IgD-negative memory B cell (primary cell): ENCODE data around the gene UNC119. TPM values are rescaled to one million over a fixed set of nuclear protein-coding genes. Genes with fewer than 3 reads are reported as not detected.

ENCODE experiments used
- H3K27ac Mint-ChIP-seq, 3 donors: one replicate each; pipeline ENCODE4 v1.8.0; 2020 to 2022; ENCODE audit warnings: mild to moderate bottlenecking in 3 of 3, mixed read lengths in 3 of 3, moderate library complexity in 1 of 3
- H3K27me3 Mint-ChIP-seq: one replicate; pipeline ENCODE4 v1.8.0; 2021; ENCODE audit warnings: mixed read lengths
- H3K36me3 Mint-ChIP-seq: one replicate; pipeline ENCODE4 v1.8.0; 2020; ENCODE audit warnings: mild to moderate bottlenecking, mixed read lengths
- H3K4me1 Mint-ChIP-seq, 3 donors: one replicate each; pipeline ENCODE4 v1.8.0; 2020 to 2022; ENCODE audit warnings: mixed read lengths in 3 of 3, mild to moderate bottlenecking in 1 of 3
- H3K4me3 Mint-ChIP-seq, 4 donors: one replicate each; pipeline ENCODE4 v1.8.0; 2020 to 2022; ENCODE audit warnings: mild to moderate bottlenecking in 4 of 4, mixed read lengths in 4 of 4, moderate library complexity in 3 of 4
- H3K9me3 Mint-ChIP-seq, 3 donors: one replicate each; pipeline ENCODE4 v1.8.0; 2020 to 2021; ENCODE audit warnings: mixed read lengths in 3 of 3, mild to moderate bottlenecking in 1 of 3
- polyA plus RNA-seq: library from polyadenylated mRNA; unstranded; fragments of 300-500 nt; fragmentation: Illumina TruSeq; gene quantifications from one replicate; pipeline ENCODE4 v1.2.3, GENCODE V29; 2021

The UNC119 gene
- polyA plus RNA-seq, 1 donor from 2014 or later, result 69.5 TPM

DNA sequence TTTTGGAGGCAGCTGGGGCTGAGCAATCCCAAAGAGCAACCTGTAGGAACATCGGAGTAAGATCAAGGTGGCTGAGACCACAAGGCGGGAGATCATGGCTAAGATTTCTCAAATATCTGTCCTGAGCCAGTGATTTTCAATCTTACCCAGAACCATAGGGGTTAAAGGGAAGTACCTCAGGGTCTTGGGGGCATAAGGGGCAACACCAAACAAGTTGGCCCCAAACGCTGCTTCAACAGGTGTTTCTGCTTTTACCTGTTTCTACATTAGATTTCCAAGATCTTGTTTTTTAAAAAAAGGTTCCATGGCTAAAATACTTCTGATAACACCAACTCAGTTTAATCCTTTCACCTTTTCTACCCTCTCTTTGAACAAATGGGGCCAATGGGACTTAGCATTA, 2.6 kb upstream of the UNC119 start:
- Mint-ChIP-seq H3K4me3 (peak overlapping the region in 1 of 4 donors; percentile 71), H3K9me3 (no peaks in the 10 kb centered on the region), H3K4me1 (peaks cover 18 to 24% (median 24%) of the 10 kb centered on the region in 3 donors), H3K36me3 (peaks cover 10% of the 10 kb centered on the region), H3K27ac (peak overlapping the region in 1 of 3 donors; percentile 43), H3K27me3 (no peaks in the 10 kb centered on the region)

DNA sequence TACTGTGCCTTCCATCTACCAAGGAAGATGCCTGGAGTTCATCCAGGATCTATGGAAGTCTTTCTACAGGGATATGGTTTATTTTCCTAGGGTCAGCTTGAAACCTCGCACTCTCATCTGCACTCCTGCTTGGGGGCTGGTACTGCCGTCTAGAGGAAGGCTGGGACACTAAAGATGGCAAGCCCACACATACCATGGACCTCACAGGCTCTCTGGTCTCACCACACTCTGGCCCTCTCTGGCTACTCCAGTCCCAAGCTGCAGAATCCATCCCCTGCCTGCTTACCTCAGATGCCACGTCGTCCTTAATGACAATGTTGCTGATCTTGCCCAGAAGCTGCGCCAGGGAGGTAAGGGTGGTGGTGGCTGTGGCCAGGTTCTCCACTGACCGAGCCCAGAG, 2.1 kb upstream of the UNC119 start:
- H3K27me3 Mint-ChIP-seq, result no peaks in the 10 kb centered on the region
- H3K9me3 Mint-ChIP-seq, result no peaks in the 10 kb centered on the region
- peak overlapping the region in 2 of 4 donors; percentile 60 to 71 for H3K4me3 Mint-ChIP-seq
- peak overlapping the region in 2 of 3 donors; percentile 43 to 82 for H3K27ac Mint-ChIP-seq
- peaks cover 22 to 28% (median 27%) of the 10 kb centered on the region in 3 donors for H3K4me1 Mint-ChIP-seq
- peaks cover 10% of the 10 kb centered on the region for H3K36me3 Mint-ChIP-seq

DNA sequence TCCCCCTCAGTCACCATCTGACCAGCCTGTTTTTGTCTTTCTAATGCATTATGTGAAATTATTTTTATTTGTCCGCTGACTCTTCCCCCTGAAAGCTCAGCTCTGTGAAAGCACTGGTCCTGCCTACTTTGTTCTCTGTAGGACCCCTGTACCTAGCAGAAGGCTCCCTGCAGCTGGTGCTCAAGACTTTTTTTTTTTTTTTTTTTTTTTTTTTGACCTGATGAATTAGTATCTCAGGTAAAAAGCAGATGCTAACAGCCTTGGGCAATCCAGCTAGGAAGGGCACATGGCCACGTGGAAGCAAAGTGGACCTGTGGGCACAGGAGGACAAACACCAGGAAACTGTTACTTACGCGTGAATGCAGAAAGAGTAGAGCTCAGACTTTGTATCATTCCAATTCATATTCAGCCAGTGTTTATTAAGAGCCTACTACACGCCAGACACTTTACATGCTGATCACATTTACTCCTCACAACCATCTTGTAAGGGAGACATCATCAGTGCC, 629 bp upstream of the UNC119 start:
- H3K27me3 Mint-ChIP-seq, result no peaks in the 10 kb centered on the region
- H3K27ac Mint-ChIP-seq, result peak overlapping the region; percentile 16 to 90 (median 36)
- peaks cover 7% of the 10 kb centered on the region for H3K36me3 Mint-ChIP-seq
- peaks cover 36 to 43% (median 40%) of the 10 kb centered on the region in 3 donors for H3K4me1 Mint-ChIP-seq
- peak overlapping the region; percentile 52 to 96 (median 87) for H3K4me3 Mint-ChIP-seq
- no peaks in the 10 kb centered on the region for H3K9me3 Mint-ChIP-seq

DNA sequence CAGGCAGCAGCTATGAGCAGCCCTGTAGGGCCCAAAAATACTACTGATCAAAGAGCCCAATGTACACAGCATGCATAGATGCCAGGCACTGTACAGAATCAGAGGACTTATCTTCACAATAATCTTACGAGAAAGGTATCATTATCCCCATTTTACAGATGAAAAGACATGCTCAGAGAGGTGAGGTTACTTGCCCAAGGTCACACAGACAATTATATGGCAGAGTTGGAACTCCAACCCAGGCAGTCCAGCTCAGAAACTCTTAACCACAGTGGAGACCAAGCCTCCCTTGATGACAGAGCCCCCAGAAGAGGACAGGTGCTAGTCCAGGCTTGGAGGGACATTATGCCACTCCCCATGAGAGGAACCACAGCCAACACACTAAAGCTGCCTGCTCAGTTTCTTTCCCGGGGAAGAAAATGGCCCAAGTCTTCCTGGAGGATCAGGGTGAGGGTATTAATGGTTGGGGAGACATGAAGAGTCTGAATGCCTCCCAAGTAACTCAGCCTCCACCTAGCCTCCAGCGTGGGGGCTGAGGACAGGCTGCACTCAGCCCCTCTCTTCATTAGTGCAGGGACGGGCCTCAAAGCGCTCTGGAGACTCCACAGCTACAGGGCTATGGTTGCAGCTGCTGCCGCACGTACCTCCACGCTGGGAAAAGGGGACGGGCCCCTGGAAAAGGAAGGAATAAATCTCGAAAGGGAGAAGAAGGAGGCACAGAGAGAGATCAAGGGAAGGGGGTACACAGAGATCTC, 826 bp downstream of the UNC119 start:
- Mint-ChIP-seq H3K27ac (peak overlapping the region; percentile 90 to 96 (median 90)), H3K27me3 (no peaks in the 10 kb centered on the region), H3K4me3 (peak overlapping the region; percentile 77 to 99 (median 92)), H3K4me1 (peaks cover 43 to 48% (median 45%) of the 10 kb centered on the region in 3 donors), H3K9me3 (no peaks in the 10 kb centered on the region), H3K36me3 (peaks cover 5% of the 10 kb centered on the region)

GRCh38 chr17:28550858-28551257, 1.6 kb downstream of the UNC119 start:
- H3K27me3 Mint-ChIP-seq, result no peaks in the 10 kb centered on the region
- peaks cover 2% of the 10 kb centered on the region for H3K36me3 Mint-ChIP-seq
- peaks cover 43 to 48% (median 45%) of the 10 kb centered on the region in 3 donors for H3K4me1 Mint-ChIP-seq
- peak overlapping the region; percentile 90 to 96 (median 90) for H3K27ac Mint-ChIP-seq
- no peaks in the 10 kb centered on the region for H3K9me3 Mint-ChIP-seq
- peak overlapping the region in 3 of 4 donors; percentile 77 to 99 (median 97) for H3K4me3 Mint-ChIP-seq

- Mint-ChIP-seq H3K27ac (peak overlapping the region; percentile 90 to 96 (median 90)), H3K9me3 (no peaks in the 10 kb centered on the region), H3K36me3 (peaks cover 2% of the 10 kb centered on the region), H3K4me1 (peaks cover 43 to 50% (median 49%) of the 10 kb centered on the region in 3 donors), H3K4me3 (peak overlapping the region; percentile 25 to 93 (median 85)), H3K27me3 (no peaks in the 10 kb centered on the region)
These were observed 2.9 kb downstream of the UNC119 start for GRCh38 chr17:28549236-28550132.

GRCh38 chr17:28548417-28549130, 3.9 kb downstream of the UNC119 start:
- Mint-ChIP-seq H3K9me3 (no peaks in the 10 kb centered on the region), H3K36me3 (peaks cover 2% of the 10 kb centered on the region), H3K4me1 (peaks cover 49 to 56% (median 56%) of the 10 kb centered on the region in 3 donors), H3K27me3 (no peaks in the 10 kb centered on the region), H3K4me3 (peak overlapping the region; percentile 77 to 93 (median 86)), H3K27ac (peak overlapping the region; percentile 90 to 96 (median 90))

- peaks cover 49 to 57% (median 56%) of the 10 kb centered on the region in 3 donors for H3K4me1 Mint-ChIP-seq
- H3K27me3 Mint-ChIP-seq, result no peaks in the 10 kb centered on the region
- H3K27ac Mint-ChIP-seq, result peak overlapping the region; percentile 90 to 96 (median 90)
- no peaks in the 10 kb centered on the region for H3K9me3 Mint-ChIP-seq
- H3K36me3 Mint-ChIP-seq, result peaks cover 2% of the 10 kb centered on the region
- H3K4me3 Mint-ChIP-seq, result peak overlapping the region; percentile 75 to 93 (median 84)
These were observed 4.6 kb downstream of the UNC119 start for GRCh38 chr17:28547623-28548416.

GRCh38 chr17:28547096-28547622, 5.3 kb downstream of the UNC119 start:
- peak overlapping the region; percentile 75 to 93 (median 84) for H3K4me3 Mint-ChIP-seq
- H3K9me3 Mint-ChIP-seq, result no peaks in the 10 kb centered on the region
- H3K27ac Mint-ChIP-seq, result peak overlapping the region; percentile 90 to 96 (median 90)
- H3K4me1 Mint-ChIP-seq, result peaks cover 49 to 55% (median 53%) of the 10 kb centered on the region in 3 donors
- no peaks in the 10 kb centered on the region for H3K27me3 Mint-ChIP-seq
- H3K36me3 Mint-ChIP-seq, result peaks cover 2% of the 10 kb centered on the region

GRCh38 chr17:28545787-28546415, 6.5 kb downstream of the UNC119 start:
- Mint-ChIP-seq H3K27me3 (no peaks in the 10 kb centered on the region), H3K9me3 (no peaks in the 10 kb centered on the region), H3K4me1 (peaks cover 40 to 45% (median 43%) of the 10 kb centered on the region in 3 donors), H3K4me3 (no peak overlapping the region), H3K36me3 (peaks cover 2% of the 10 kb centered on the region), H3K27ac (peak overlapping the region in 1 of 3 donors; percentile 82)

GRCh38 chr17:28545141-28545503, 7.3 kb downstream of the UNC119 start:
- Mint-ChIP-seq H3K27ac (peak overlapping the region in 2 of 3 donors; percentile 53 to 82), H3K27me3 (no peaks in the 10 kb centered on the region), H3K4me3 (no peak overlapping the region)

DNA sequence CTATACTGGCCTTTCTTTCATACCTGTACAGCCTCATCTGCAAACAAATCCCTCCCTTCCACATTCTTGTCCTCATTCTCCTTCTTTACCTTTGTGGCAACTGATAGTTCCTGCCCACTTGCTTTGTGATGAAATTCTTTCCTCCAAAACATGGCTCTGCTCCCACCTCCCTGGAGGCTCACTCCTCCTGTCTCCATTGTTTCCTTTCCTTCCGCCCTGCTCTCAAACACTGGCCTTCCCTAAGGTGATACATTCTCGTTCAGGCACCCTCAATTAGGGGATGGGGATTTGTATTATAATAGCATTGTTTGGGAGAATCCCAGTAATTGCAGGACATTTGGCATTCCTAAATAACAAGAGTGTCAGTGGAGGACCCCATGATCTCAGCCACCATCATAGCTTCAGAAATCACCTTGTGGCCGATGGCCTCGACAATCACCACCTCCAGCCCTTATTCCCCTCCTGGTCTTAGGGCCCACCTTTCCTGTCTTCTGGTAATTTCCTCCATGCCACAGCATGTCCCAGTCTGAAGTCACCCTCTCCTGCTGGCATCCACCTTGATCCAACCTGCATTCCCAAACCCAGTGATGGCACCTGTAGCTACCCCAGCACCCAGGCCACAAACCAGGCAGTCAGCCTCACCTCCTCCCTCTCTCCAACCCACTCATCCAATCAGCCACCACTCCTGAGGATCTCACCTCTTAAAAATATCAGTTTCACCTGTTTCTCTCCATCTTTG, 7.9 kb downstream of the UNC119 start:
- H3K9me3 Mint-ChIP-seq, result no peaks in the 10 kb centered on the region
- H3K4me3 Mint-ChIP-seq, result peak overlapping the region in 1 of 4 donors; percentile 40
- peak overlapping the region in 2 of 3 donors; percentile 82 to 86 for H3K27ac Mint-ChIP-seq
- peaks cover 27 to 33% (median 30%) of the 10 kb centered on the region in 3 donors for H3K4me1 Mint-ChIP-seq
- peaks cover 2% of the 10 kb centered on the region for H3K36me3 Mint-ChIP-seq
- no peaks in the 10 kb centered on the region for H3K27me3 Mint-ChIP-seq

More at GRCh38 chr17:28545141-28545503, 7.3 kb downstream of the UNC119 start:
- Mint-ChIP-seq H3K9me3 (no peaks in the 10 kb centered on the region), H3K4me1 (peaks cover 33 to 38% (median 35%) of the 10 kb centered on the region in 3 donors), H3K36me3 (peaks cover 2% of the 10 kb centered on the region)
